GM10248 (cell line): ENCODE data around the gene ADAMTSL1.

Source experiments
- CTCF ChIA-PET: fragments of 300-600 bp; sonication (Branson Sonifier 250); formaldehyde crosslinking; extraction: SDS; loops from one replicate; lab custom pipeline; 2021; ENCODE audit warnings: antibody characterized with exemption; lab: Yijun Ruan, JAX
- POLR2A ChIA-PET: fragments of 350-650 bp; sonication (Branson Sonifier 250); formaldehyde crosslinking; extraction: SDS; loops from one replicate; lab custom pipeline; 2020; ENCODE audit warnings: antibody characterized with exemption; lab: Yijun Ruan, JAX
- DNase-seq: peaks from one replicate; pipeline ENCODE4 v3.0.0; 2012; ENCODE audit errors: extremely low spot score
- CTCF ChIP-seq: IDR thresholded peaks from 2 replicates; pipeline ENCODE4 v1.5.1; 2012; ENCODE audit warnings: mild to moderate bottlenecking, low read depth; ENCODE audit errors: extremely low read depth, missing control alignments, control extremely low read depth

ADAMTSL1 gene

GRCh38 chr9:18447541-18447940 lies 26.4 kb upstream of the ADAMTSL1 start:
- TF ChIP-seq CTCF: no peak
- POLR2A ChIA-PET: no interaction called here
- CTCF ChIA-PET: interaction anchor here (1.2 kb wide), 1 partner anchor 9 kb away, joined by 3 read pairs; no protein-coding TSS in a partner anchor
- DNase-seq: no peak

GRCh38 chr9:18448101-18448500 lies 25.9 kb upstream of the ADAMTSL1 start:
- POLR2A ChIA-PET: no interaction called here
- TF ChIP-seq CTCF: no peak
- CTCF ChIA-PET: interaction anchor here (1.2 kb wide), 1 partner anchor 9 kb away, joined by 3 read pairs; no protein-coding TSS in a partner anchor
- DNase-seq: no peak

- CTCF ChIA-PET: interaction anchor here (1.0 to 7.0 kb wide), 2 partner anchors 9 to 196 kb away, joined by 3 to 73 read pairs; no protein-coding TSS in a partner anchor
- TF ChIP-seq CTCF: no peak
Observed at GRCh38 chr9:18451406-18451805, 22.5 kb upstream of the ADAMTSL1 start.

GRCh38 chr9:18452276-18452675 lies 21.7 kb upstream of the ADAMTSL1 start:
- no peak for DNase-seq
- no peak for TF ChIP-seq CTCF
- ChIA-PET POLR2A (no interaction called here), CTCF (interaction anchor here (1.6 to 7.0 kb wide), 3 partner anchors 10 to 197 kb away, joined by 3 to 73 read pairs (median 7); no protein-coding TSS in a partner anchor)

More at GRCh38 chr9:18451406-18451805, 22.5 kb upstream of the ADAMTSL1 start:
- POLR2A ChIA-PET: no interaction called here
- no peak for DNase-seq

GRCh38 chr9:18456624-18457237 lies 17.2 kb upstream of the ADAMTSL1 start:
- no peak for DNase-seq
- no peak for TF ChIP-seq CTCF
- POLR2A ChIA-PET: no interaction called here
- CTCF ChIA-PET: interaction anchor here (1.0 to 7.0 kb wide), 3 partner anchors 9 to 19 kb away, joined by 3 to 73 read pairs (median 6); no protein-coding TSS in a partner anchor

GRCh38 chr9:18457510-18457909 lies 16.4 kb upstream of the ADAMTSL1 start:
- ChIA-PET CTCF (interaction anchor here (1.0 to 7.0 kb wide), 2 partner anchors 10 to 15 kb away, joined by 3 to 73 read pairs; no protein-coding TSS in a partner anchor), POLR2A (no interaction called here)
- TF ChIP-seq CTCF: no peak
- DNase-seq: no peak
